Activated naive CD4-positive, alpha-beta T cell treated with anti-CD3 and anti-CD28 coated beads, Interleukin-2, amount 50 U/mL, for 24 hours (primary cell): ENCODE measurements around the gene NTNG1.

ENCODE experiments used
- H3K27ac Mint-ChIP-seq: one replicate; pipeline ENCODE4 v1.8.0; 2021; ENCODE audit warnings: mild to moderate bottlenecking, mixed read lengths
- H3K27me3 Mint-ChIP-seq: one replicate; pipeline ENCODE4 v1.8.0; 2021; ENCODE audit warnings: mixed read lengths
- H3K36me3 Mint-ChIP-seq: one replicate; pipeline ENCODE4 v1.8.0; 2021; ENCODE audit warnings: mixed read lengths
- H3K4me1 Mint-ChIP-seq: one replicate; pipeline ENCODE4 v1.8.0; 2021; ENCODE audit warnings: mixed read lengths
- H3K4me3 Mint-ChIP-seq: one replicate; pipeline ENCODE4 v1.8.0; 2021; ENCODE audit warnings: mild to moderate bottlenecking, mixed read lengths
- H3K9me3 Mint-ChIP-seq: one replicate; pipeline ENCODE4 v1.8.0; 2021; ENCODE audit warnings: mixed read lengths

The NTNG1 gene

GRCh38 chr1:107352850-107353249 lies 212.0 kb downstream of the NTNG1 start:
- no peak overlapping the region for H3K4me3 Mint-ChIP-seq
- H3K36me3 Mint-ChIP-seq, result no peaks in the 10 kb centered on the region
- no peak overlapping the region for H3K27ac Mint-ChIP-seq
- H3K4me1 Mint-ChIP-seq, result no peaks in the 10 kb centered on the region
- no peaks in the 10 kb centered on the region for H3K27me3 Mint-ChIP-seq
- H3K9me3 Mint-ChIP-seq, result no peaks in the 10 kb centered on the region

GRCh38 chr1:107357376-107357775 lies 216.5 kb downstream of the NTNG1 start:
- H3K36me3 Mint-ChIP-seq, result no peaks in the 10 kb centered on the region
- H3K27ac Mint-ChIP-seq, result no peak overlapping the region
- H3K9me3 Mint-ChIP-seq, result no peaks in the 10 kb centered on the region
- no peak overlapping the region for H3K4me3 Mint-ChIP-seq
- H3K27me3 Mint-ChIP-seq, result no peaks in the 10 kb centered on the region
- H3K4me1 Mint-ChIP-seq, result no peaks in the 10 kb centered on the region

GRCh38 chr1:107358619-107359327 lies 217.9 kb downstream of the NTNG1 start:
- Mint-ChIP-seq H3K4me3 (no peak overlapping the region), H3K9me3 (no peaks in the 10 kb centered on the region), H3K4me1 (no peaks in the 10 kb centered on the region), H3K36me3 (no peaks in the 10 kb centered on the region), H3K27me3 (no peaks in the 10 kb centered on the region), H3K27ac (no peak overlapping the region)

GRCh38 chr1:107359472-107360241 lies 218.8 kb downstream of the NTNG1 start:
- Mint-ChIP-seq H3K27ac (no peak overlapping the region), H3K27me3 (no peaks in the 10 kb centered on the region), H3K9me3 (no peaks in the 10 kb centered on the region), H3K36me3 (no peaks in the 10 kb centered on the region), H3K4me1 (no peaks in the 10 kb centered on the region), H3K4me3 (no peak overlapping the region)

- Mint-ChIP-seq H3K27me3 (peaks cover 2% of the 10 kb centered on the region), H3K27ac (no peak overlapping the region), H3K9me3 (no peaks in the 10 kb centered on the region), H3K4me1 (no peaks in the 10 kb centered on the region), H3K4me3 (no peak overlapping the region), H3K36me3 (no peaks in the 10 kb centered on the region)
Observed at GRCh38 chr1:107362468-107363140, 221.8 kb downstream of the NTNG1 start.

- peaks cover 2% of the 10 kb centered on the region for H3K27me3 Mint-ChIP-seq
Observed at GRCh38 chr1:107363154-107363553, 222.3 kb downstream of the NTNG1 start.

GRCh38 chr1:107365527-107366240 lies 224.8 kb downstream of the NTNG1 start:
- Mint-ChIP-seq H3K9me3 (no peaks in the 10 kb centered on the region), H3K36me3 (no peaks in the 10 kb centered on the region), H3K27ac (no peak overlapping the region), H3K27me3 (peaks cover 2% of the 10 kb centered on the region), H3K4me3 (no peak overlapping the region), H3K4me1 (no peaks in the 10 kb centered on the region)

More at GRCh38 chr1:107363154-107363553, 222.3 kb downstream of the NTNG1 start:
- no peaks in the 10 kb centered on the region for H3K4me1 Mint-ChIP-seq
- no peaks in the 10 kb centered on the region for H3K36me3 Mint-ChIP-seq
- no peak overlapping the region for H3K4me3 Mint-ChIP-seq
- no peak overlapping the region for H3K27ac Mint-ChIP-seq
- H3K9me3 Mint-ChIP-seq, result no peaks in the 10 kb centered on the region

GRCh38 chr1:107378426-107378825 lies 237.6 kb downstream of the NTNG1 start:
- Mint-ChIP-seq H3K36me3 (no peaks in the 10 kb centered on the region), H3K27ac (no peak overlapping the region), H3K27me3 (peaks cover 3% of the 10 kb centered on the region), H3K4me3 (no peak overlapping the region), H3K9me3 (no peaks in the 10 kb centered on the region), H3K4me1 (no peaks in the 10 kb centered on the region)

GRCh38 chr1:107378866-107379265 lies 238.0 kb downstream of the NTNG1 start:
- Mint-ChIP-seq H3K4me3 (no peak overlapping the region), H3K27ac (no peak overlapping the region), H3K4me1 (no peaks in the 10 kb centered on the region), H3K9me3 (no peaks in the 10 kb centered on the region), H3K27me3 (peaks cover 3% of the 10 kb centered on the region), H3K36me3 (no peaks in the 10 kb centered on the region)

- no peaks in the 10 kb centered on the region for H3K4me1 Mint-ChIP-seq
- H3K36me3 Mint-ChIP-seq, result no peaks in the 10 kb centered on the region
- H3K4me3 Mint-ChIP-seq, result no peak overlapping the region
- H3K9me3 Mint-ChIP-seq, result no peaks in the 10 kb centered on the region
- H3K27ac Mint-ChIP-seq, result no peak overlapping the region
- peaks cover 1% of the 10 kb centered on the region for H3K27me3 Mint-ChIP-seq
Observed at GRCh38 chr1:107379826-107380225, 239.0 kb downstream of the NTNG1 start.

GRCh38 chr1:107389410-107390396 lies 248.9 kb downstream of the NTNG1 start:
- Mint-ChIP-seq H3K4me3 (no peak overlapping the region), H3K4me1 (no peaks in the 10 kb centered on the region), H3K9me3 (peaks cover 14% of the 10 kb centered on the region), H3K27me3 (peaks cover 12% of the 10 kb centered on the region), H3K36me3 (no peaks in the 10 kb centered on the region), H3K27ac (no peak overlapping the region)

GRCh38 chr1:107394301-107394700 lies 253.5 kb downstream of the NTNG1 start:
- Mint-ChIP-seq H3K27ac (no peak overlapping the region), H3K36me3 (no peaks in the 10 kb centered on the region), H3K4me3 (no peak overlapping the region), H3K27me3 (peaks cover 8% of the 10 kb centered on the region), H3K9me3 (peaks cover 10% of the 10 kb centered on the region), H3K4me1 (no peaks in the 10 kb centered on the region)

- H3K4me3 Mint-ChIP-seq, result no peak overlapping the region
- H3K36me3 Mint-ChIP-seq, result no peaks in the 10 kb centered on the region
- no peaks in the 10 kb centered on the region for H3K9me3 Mint-ChIP-seq
- H3K27ac Mint-ChIP-seq, result no peak overlapping the region
- H3K4me1 Mint-ChIP-seq, result no peaks in the 10 kb centered on the region
- H3K27me3 Mint-ChIP-seq, result peaks cover 4% of the 10 kb centered on the region
Observed at GRCh38 chr1:107401704-107402103, 260.9 kb downstream of the NTNG1 start.

GRCh38 chr1:107404756-107405155 lies 263.9 kb downstream of the NTNG1 start:
- H3K27me3 Mint-ChIP-seq, result peaks cover 4% of the 10 kb centered on the region
- no peak overlapping the region for H3K27ac Mint-ChIP-seq
- H3K36me3 Mint-ChIP-seq, result no peaks in the 10 kb centered on the region
- H3K4me1 Mint-ChIP-seq, result no peaks in the 10 kb centered on the region
- H3K4me3 Mint-ChIP-seq, result no peak overlapping the region
- H3K9me3 Mint-ChIP-seq, result no peaks in the 10 kb centered on the region
